Fibroblast of upper back skin (primary cell): ENCODE data around the gene UGCG.
A peak's percentile ranks its signal among the peaks of the same experiment; 100 is the strongest.
"Not testable (repeated sequence)": the region's sequence is repeated elsewhere in the genome, so short reads cannot be mapped to it uniquely, and the experiment has no call there.

Experiments
- DNase-seq: peaks from one replicate; pipeline ENCODE4 v3.0.0-alpha.2; 2013

Gene UGCG

DNA sequence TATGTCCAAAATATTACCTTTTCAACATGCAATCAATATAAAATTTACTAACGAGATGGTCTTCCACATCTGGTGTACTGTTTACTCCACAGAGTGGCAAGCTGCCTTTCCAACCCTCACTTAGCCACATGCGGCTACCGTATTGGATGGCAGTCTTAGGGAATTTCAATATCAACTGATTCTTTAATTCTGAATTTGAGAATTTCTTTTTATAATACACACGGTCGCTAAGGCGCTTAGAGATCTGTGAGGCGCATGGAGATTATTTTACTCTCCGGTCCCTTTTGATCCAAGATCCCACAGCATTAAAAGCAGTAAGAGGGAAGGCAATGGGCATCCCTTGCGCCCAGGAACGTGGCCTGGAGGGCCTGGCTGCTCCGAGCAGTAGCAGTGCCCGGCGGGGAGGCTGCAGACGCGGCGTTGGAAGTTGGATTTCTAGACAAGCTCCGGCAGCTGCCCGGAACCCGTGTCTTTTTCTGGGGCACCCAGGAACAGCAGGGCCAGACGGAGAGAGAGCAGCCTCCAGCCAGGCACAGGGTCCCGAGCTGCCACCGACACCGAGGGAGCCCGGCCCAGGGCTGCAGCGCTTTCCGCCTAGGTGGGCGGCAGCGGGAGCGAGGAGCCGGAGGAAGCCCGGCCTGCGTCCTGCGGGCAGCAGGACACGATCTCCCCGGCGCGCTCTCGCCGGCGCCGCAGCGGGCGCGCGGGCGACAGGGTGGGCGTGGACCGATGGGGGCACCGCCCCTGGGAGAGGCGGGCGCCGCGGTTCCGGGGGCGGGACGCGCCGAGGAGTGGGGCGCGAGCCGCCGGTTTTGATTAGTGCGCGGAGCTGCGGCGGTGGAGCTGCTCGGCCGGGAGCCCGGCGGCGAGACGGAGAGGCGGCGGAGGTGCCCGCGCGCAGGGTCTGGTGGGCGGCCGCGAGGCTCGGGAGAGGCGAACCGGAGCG, at the start of gene UGCG:
Gene UGCG (plus strand): TSS at position 819 of the 946 bp plus-strand sequence. CDS start 402 bp downstream, outside the sequence.
- peak; percentile 89 for DNase-seq

DNA sequence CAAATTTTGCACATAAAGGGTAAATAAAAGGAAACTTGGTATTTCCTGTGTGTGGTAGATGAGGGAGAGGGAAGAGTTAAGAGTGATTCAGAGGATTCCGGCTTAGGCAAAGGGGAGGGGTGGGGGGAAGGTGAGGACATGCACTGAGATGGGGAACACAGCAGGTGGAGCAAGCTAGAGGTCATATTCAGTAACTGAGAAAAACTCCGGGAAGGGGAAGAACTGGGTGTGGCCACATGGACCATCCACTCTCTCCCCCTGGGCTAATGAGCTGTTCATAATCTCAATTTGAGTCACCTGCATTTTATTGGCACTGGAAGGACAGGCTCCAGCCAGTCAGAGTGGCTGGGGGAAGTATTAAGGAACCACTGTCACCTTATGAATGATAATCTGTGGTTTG, 45.1 kb upstream of the UGCG start:
- DNase-seq: no peak

GRCh38 chr9:111852291-111852690, 44.3 kb upstream of the UGCG start:
- no peak for DNase-seq

DNA sequence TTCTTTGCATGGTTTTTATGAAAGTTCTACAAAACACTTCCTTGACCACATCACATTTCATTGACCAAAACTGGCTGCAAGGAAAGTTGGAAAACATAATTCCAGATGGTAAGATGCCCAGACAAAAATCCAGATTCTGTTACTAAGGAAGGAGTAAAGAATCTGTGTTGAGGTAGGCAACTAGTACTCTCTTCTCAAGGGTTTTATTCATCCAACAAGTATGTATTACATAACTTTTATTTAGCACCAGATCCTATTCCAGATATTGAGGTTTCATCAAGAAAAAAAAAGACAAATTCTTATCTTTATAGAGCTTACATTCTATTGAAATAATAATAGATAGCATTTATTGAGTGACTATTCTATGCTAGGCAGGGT, 43.2 kb upstream of the UGCG start:
- DNase-seq: no peak

GRCh38 chr9:111854799-111855198, 41.8 kb upstream of the UGCG start:
- DNase-seq: no peak

DNA sequence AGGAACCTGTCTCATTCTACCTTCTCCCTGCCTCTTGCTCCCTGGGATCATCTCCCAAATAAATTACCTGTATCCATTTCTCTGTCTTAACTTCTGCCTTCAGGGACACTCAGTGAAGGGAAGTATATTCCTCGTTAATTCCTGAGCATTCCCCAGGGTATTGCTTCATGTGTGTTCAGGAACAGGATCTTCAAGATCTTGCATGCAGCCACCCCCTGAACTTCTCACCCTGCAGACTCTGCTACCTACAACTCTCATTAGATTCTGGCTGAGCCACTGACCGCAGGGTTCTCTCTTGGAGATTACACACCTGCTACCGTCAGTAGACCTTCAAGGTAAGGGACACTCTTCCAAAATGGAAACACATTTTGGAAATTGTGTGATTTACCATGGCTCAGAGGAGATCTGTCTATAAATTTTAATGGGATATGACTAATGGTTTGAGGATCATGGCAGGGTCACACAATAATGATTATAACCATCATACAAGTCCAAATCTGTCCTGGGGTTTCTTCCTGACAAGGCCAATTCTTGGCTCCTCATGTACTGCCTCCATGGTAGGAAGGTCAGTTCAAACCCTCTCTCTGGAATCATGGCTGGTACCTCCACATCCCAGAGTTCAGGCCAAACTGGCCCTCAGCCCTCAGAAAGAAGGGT, 38.9 kb upstream of the UGCG start:
- no peak for DNase-seq

GRCh38 chr9:111860443-111860842, 36.2 kb upstream of the UGCG start:
- DNase-seq: no peak

- no peak for DNase-seq
Observed at GRCh38 chr9:111863636-111864035, 33.0 kb upstream of the UGCG start.

DNA sequence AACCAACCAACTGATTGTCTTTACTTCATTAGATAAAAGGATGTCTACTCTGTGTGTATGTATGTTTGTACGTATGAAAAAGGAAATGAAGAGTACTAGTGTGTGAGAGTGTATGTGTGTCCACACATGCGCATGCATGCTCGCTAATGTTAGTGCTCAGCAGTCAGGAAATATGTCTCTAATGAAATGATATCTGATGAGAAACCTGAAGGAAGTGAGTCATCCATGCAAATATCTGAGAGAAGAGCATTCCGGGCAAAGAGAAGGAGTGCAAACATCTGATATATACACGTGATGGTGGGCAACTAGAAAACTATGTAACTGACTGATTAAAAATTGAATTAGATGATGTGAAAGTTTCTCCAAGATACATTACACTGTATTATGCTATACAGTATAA, 29.6 kb upstream of the UGCG start:
- DNase-seq: peak; percentile 86

DNA sequence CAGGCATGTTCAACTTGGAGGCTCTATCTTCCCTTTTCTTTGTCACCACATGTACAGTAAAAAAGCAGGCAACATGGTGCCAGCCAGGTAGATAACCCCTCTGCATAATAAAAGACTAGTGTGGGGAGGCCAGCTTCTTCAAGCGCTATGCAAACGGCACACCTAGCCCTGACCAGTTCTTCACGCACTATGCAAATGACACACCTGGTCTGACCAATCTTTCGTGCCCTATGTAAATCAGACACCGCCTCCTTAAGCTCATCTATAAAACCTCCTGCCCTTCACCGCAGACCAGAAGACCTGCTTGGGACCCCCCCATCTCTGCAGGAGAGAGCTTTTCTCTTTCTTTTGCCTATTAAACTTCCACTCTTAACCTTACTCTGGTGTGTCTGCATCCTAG, 28.1 kb upstream of the UGCG start:
- no peak for DNase-seq

GRCh38 chr9:111870774-111871498, 25.7 kb upstream of the UGCG start:
- DNase-seq: no peak

DNA sequence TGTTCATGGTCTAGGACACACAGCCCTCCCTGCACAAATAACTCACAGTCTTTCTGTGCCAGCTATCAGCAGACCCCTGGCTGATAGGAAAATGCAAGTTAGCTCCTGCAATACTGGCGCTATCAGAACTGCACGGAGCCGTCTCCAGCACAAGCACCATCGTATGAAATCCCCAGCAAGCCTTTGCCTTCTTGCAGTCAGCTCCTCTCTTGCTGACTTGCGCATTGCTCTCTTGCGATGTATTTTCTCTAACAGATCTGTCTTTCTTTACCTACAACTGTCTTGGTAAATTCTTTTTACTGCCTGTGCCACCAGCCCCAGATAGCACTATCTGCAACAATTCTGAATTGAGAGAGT, 25.1 kb upstream of the UGCG start:
- no peak for DNase-seq

GRCh38 chr9:111872886-111873285, 23.7 kb upstream of the UGCG start:
- no peak for DNase-seq

- no peak for DNase-seq
Observed at GRCh38 chr9:111873901-111874300, 22.7 kb upstream of the UGCG start.

DNA sequence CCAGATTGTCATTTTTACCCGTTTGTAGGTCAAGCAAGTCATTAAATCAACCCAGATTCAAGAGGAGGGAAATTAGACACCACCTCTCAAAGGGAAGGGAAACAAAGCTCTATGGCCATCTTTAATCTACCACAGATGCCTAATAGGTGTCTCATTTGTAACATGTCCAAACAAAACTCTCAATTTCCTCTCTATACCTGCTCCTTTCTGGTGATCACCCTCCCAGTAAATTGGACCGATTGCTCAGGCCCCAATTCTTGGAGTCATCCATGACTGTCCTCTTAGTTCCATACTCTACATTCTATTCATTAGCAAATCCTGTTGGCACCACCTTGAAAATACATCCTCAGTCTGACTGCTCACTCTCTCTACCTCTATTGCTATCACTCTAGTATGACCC, 22.1 kb upstream of the UGCG start:
- no peak for DNase-seq

GRCh38 chr9:111875291-111875690, 21.3 kb upstream of the UGCG start:
- not testable (repeated sequence) for DNase-seq

DNA sequence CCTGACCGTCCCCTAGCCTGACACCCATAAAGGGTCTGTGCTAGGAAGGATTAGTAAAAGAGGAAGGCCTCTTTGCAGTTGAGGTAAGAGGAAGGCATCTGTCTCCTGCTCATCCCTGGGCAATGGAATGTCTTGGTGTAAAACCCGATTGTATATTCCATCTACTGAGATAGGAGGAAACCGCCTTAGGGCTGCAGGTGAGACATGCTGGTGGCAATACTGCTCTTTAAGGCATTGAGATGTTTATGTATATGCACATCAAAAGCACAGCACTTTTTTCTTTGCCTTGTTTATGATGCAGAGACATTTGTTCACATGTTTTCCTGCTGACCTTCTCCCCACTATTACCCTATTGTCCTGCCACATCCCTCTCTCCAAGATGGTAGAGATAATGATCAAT, 20.9 kb upstream of the UGCG start:
- not testable (repeated sequence) for DNase-seq

GRCh38 chr9:111876179-111876578, 20.4 kb upstream of the UGCG start:
- DNase-seq: no peak

DNA sequence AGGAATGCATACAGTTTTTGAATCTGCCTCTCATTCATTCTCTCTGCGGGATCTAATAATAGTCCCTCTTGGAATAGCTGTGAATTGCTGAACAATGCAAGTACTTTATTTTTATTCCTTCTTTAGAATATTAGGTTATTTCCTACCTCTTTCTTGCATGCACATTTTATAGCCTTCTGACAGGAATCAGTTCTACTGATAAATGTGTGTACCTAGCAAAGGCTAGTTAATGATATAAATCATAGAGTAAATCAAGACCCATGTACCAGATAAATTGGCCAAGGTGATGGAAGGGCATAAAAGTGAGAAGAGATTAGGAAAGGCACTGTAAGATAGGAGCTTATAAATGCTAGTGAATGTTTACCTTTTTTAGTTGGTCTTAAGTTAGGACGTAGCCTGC, 19.2 kb upstream of the UGCG start:
- no peak for DNase-seq

DNA sequence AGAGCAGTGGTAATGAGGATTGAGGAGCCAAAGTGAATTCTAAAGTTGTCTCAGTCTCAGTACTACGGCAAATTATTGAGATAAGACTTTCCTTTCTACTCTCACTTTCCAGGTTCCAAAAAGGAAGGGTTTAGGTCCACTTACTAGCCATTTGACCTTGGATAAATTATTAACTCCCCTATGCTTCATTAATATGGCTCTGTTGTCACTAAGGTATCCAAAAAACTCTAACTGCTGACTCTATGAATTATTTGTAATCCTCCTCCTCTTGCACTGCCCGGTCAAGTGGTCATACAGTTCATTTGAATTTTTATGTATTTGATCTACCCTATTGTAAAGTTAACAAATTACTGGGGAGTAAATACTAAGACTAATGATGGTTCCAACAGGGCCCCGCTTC, 17.7 kb upstream of the UGCG start:
- DNase-seq: no peak

DNA sequence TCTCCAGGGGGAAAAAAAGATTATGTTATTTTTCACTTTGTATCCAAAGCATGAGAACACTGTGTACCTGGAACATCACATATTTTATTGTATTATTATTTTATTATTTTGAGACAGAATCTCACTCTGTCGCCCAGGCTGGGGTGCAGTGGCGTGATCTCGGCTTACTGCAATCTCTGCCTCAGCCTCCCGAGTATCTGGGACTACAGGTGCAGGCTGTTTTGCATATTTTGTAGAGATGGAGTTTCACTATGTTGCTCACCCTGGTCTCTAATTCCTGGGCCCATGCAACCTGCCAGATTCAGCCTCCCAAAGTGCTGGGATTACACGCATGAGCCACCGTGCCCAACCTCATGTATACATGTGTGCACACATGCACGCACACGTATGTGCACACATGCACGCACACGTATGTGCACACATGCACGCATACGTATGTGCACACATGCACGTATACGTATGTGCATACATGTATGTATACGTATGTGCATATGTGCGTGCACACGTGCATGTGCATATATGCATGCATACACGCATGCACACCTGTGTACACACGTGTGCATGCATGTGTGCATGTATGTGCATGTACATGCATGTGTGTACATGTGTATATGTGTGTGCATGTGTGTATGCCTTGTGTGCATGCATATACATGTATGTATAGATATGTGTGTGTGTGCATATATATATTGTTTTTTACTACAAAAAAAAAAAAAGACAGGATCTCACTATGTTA, 9.5 kb upstream of the UGCG start:
- no peak for DNase-seq

GRCh38 chr9:111890334-111890733, 6.3 kb upstream of the UGCG start:
- no peak for DNase-seq

DNA sequence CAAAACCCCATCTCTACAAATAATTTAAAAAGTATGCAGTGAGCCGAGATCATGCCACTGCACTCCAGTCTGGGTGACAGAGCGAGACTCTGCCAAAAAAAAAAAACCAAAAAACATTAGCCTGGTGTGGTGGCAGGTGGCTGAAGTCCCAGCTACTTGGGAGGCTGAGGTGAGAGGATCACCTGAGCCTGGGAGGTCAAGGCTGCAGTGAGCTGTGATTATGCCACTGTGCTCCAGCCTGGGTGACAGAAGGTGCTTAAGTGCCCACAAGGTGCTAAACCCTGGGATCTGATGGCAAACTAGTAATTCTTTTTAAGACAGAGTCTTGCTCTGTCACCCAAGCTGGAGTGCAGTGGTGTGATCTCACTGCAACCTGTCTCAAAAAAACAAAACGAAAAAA, 5.7 kb upstream of the UGCG start:
- not testable (repeated sequence) for DNase-seq
